ENCODE measurements around the gene LRRFIP2.
A peak's percentile ranks its signal among the peaks of the same experiment; 100 is the strongest.
"Not testable (repeated sequence)": the region's sequence is repeated elsewhere in the genome, so short reads cannot be mapped to it uniquely, and the experiment has no call there.

The LRRFIP2 gene

DNA sequence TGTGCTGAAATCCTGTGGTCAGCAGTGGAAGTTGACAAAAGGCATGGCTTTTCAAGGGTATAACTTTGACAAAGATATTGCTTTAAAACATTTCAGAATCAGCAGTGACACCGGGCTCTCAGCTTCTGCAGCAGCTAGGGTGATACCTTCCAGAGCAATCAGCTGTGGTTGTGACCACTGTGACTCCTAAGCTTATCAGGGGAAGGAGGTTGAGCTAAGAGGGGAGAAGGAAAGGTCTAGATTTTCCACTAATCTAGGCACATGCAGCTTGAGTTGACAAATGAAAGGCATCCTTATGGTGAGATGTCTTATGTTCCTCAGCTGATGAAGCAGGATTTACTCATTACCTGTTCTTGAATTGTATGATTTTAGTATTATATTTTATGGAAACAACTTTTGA, 16.3 kb upstream of the LRRFIP2 start:
- DNase-seq (ENCODE audit: low read depth, low spot score): no peak

DNA sequence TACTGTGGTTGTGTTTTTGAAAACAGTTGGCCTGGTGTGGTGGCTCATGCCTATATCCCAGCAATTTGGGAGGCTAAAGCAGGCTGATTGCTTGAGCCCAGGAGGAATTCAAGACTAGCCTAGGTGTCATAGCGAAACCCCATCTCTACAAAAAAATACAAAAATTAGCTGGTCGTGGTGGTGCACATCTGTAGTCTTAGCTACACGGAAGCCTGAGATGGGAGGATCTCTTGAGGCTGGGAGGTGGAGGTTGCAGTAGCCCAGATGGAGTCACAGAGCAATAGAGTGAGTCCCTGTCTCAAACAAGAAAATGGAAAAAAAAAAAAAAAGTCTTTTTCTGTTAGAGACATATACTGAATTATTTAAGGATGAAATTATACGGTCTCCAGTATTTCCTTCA, 14.7 kb upstream of the LRRFIP2 start:
- no peak for DNase-seq (ENCODE audit: low read depth, low spot score)

GRCh38 chr3:37183976-37184375, 9.6 kb upstream of the LRRFIP2 start:
- no peak for DNase-seq (ENCODE audit: low read depth, low spot score)

DNA sequence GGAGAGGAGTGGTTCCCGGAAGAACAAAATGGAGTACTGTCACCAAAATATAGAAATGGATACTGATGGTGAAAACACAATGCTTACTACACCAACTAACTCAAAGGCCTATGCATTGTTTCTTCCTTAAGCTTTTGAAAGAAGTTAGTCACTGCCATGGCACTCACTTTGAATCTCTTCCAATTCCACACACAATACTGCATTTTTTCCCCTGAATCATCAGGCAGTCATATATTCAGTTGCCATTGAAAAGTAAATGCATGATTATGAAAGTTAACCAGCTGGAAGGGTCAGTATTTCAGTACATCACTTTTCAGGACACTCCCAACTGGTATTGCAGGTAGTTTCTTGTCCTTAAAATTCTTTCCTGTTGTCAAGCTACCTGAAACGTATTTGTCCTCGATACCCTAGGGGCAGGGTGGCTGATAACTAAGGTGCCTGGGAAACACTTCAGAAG, 9.0 kb upstream of the LRRFIP2 start:
- DNase-seq (ENCODE audit: low read depth, low spot score): no peak

GRCh38 chr3:37182816-37183215, 8.4 kb upstream of the LRRFIP2 start:
- DNase-seq (ENCODE audit: low read depth, low spot score): no peak

DNA sequence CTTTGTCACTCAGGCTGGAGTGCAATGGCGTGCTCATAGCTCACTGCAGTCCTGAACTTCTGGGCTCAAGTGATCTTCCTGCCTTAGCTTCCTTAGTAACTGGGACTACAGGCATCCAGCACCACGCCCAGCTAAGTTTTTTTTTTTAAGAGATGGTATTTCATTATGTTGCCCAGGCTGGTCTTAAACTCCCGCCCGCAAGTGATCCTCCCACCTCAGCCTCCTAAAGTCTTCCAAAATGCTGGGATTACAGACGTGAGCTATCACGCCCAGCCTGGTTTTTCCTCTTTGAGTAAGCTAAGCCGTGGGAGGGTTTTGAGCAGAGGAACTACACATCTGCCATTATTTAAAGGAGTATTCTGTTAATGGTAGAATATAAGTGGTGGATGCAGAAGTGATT, 7.4 kb upstream of the LRRFIP2 start:
- no peak for DNase-seq (ENCODE audit: low read depth, low spot score)

GRCh38 chr3:37179144-37179967, 5.0 kb upstream of the LRRFIP2 start:
- DNase-seq (ENCODE audit: low read depth, low spot score): no peak

GRCh38 chr3:37173806-37174205, 576 bp downstream of the LRRFIP2 start:
- DNase-seq (ENCODE audit: low read depth, low spot score): no peak

GRCh38 chr3:37171144-37171543, 3.2 kb downstream of the LRRFIP2 start:
- DNase-seq (ENCODE audit: low read depth, low spot score): no peak

DNA sequence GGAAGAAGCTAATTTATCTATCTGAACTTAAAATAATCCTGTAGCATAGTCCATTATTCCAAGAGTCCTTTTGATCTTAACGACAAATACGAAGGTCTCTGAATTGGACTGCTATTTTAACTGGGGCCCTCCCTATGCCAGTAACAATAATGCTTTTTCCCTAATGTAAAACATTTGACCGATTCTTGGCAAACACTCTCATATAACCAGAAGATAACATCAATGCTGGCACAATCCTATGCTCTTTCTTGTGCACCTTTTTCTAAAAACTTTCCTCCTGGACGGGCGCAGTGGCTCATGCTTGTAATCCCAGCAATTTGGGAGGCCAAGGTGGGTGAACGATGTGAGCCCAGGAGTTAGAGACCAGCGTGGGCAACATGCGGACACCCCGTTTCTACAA, 3.9 kb downstream of the LRRFIP2 start:
- DNase-seq (ENCODE audit: low read depth, low spot score): no peak

GRCh38 chr3:37170060-37170459, 4.3 kb downstream of the LRRFIP2 start:
- DNase-seq (ENCODE audit: low read depth, low spot score): no peak

GRCh38 chr3:37168896-37169295, 5.5 kb downstream of the LRRFIP2 start:
- DNase-seq (ENCODE audit: low read depth, low spot score): no peak

DNA sequence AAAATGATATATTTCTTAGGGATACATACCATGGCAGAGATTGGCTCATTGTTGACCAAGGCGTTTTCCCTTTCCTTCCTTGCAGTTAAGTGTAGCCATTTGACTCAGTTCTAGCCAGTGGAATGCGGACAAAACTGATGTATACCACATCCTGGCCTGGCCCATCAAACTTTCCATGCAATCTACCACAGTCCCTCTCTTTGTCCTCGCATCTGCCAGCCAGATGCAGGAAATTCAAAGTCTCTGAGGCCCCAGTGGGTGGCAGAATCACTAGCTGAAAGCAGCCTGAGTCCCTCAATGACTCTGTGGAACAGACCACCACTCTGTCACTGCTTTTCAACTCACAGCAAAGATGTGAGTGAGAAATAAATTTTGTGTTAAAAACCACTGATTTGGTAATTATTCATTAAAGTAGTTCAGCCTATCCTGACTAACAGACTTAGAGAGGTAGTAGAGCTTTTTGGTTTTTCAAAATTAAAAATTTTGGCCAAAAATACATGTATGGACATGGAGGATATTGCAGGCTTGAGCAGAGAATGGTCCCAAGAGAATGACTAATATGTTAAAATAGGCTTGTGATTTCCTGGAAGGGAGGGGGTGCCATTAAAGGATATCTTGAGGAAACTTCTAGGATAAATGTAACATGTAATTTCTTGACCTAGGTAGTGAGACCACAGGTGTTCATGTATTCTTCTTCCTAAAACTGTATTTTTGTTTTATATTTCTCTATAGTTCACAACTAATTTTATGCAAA, 10.9 kb downstream of the LRRFIP2 start:
- peak; percentile 3 for DNase-seq (ENCODE audit: low read depth, low spot score)

DNA sequence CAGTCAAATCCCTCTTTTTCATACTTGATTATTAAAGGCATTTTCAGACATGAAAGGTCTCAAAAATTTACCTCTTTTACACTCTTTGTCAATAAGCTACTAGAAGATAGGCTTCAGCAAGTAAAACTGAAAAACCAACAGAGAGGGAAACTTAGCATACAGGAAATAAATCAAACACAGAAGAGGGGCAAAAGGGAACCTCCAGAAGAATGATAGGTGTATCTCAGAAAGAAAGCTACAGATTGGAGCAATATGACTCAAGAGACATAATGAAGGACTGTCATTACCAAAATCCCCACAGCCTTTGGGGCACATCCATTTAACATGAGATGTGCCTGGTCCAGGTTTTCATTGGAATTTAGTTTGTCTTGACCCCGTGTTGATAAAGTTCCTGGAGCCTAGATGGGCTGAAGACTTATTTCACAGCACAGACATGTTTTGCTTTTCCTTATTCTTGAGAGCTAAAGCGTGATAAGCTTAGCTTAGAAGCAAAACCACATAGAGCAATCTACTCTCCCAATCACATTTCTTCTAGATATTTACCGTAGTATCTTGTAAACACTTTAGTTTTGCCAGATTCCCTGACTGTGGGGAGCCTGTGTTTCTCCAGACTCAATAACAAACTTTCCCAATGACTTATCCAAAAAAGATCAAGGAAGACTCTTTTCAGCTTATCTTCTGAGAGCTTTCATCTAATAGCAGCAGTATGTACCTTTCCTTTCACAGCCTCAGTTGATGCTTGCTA, 11.7 kb downstream of the LRRFIP2 start:
- DNase-seq (ENCODE audit: low read depth, low spot score): no peak

DNA sequence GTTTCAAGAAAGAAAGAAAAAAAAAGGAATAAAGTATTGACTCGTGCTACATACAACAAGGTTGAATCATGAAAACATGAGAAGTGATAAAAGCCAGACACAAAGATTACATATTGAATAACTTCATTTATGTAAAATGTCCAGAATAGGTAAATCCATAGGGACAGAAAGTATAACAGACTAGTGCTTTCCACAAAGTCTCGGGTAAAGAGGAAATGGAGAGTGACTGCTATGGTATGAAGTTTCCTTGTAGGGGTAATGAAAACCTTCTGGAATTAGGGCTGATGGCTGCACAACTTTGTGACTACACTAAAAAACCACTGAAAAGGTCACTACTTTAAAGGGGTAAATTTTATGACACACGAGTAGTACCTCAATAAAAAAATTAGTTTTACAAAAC, 13.0 kb downstream of the LRRFIP2 start:
- no peak for DNase-seq (ENCODE audit: low read depth, low spot score)

DNA sequence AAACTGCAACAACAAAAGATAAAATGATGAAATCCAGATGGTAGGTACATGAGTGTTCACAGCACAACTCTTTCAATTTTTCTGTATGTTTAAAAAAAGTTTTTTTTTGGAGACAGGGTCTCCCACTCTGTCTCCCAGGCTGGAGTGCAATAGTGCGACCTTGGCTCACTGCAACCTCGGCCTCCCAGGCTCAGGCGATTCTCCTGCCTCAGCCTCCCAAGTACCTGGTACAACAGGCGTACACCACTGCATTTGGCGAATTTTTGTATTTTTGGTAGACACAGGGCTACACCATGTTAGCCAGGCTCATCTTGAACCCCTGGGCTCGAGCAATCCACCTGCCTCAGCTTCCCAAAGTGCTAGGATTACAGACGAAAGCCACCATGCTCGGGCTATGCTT, 18.6 kb downstream of the LRRFIP2 start:
- DNase-seq (ENCODE audit: low read depth, low spot score): no peak

- no peak for DNase-seq (ENCODE audit: low read depth, low spot score)
Observed at GRCh38 chr3:37154668-37155314, 19.6 kb downstream of the LRRFIP2 start.

GRCh38 chr3:37150621-37151020, 23.8 kb downstream of the LRRFIP2 start:
- DNase-seq (ENCODE audit: low read depth, low spot score): no peak

DNA sequence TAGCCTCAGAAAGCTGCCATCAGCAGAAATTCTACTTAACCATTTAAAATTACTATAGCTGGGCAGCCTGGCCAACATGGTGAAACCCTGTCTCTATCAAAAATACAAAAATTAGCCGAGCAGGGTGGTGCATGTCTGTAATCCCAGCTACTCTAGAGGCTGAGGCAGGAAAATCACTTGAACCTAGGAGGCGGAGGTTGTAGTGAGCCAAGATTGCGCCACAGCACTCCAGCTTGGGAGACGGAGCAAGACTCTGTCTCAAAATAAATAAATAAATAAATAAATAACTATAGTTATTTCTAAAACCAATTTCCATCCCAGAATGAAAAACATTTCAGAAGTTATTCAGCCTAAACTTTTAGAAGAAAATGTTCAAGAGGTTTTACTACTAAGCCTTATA, 25.1 kb downstream of the LRRFIP2 start:
- DNase-seq (ENCODE audit: low read depth, low spot score): no peak

- no peak for DNase-seq (ENCODE audit: low read depth, low spot score)
Observed at GRCh38 chr3:37148208-37148607, 26.2 kb downstream of the LRRFIP2 start.

DNA sequence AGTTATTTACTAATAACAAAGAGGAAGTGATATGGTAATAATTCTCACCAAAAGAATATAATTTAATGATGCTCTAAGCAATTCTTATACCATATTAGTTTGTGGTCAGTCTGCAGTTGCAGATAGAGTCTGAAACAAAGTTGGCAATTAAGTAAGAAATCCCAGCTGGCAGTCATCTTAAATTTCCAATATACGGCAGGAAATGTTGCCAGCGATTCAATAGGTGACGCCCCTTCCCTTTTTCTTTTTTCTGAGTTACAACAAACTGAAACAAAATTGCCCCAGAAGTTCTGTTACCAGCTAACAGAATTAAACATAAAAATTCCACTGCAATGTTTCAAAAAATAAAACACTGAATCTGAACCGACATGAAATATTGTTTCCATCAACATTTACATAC, 26.7 kb downstream of the LRRFIP2 start:
- no peak for DNase-seq (ENCODE audit: low read depth, low spot score)

DNA sequence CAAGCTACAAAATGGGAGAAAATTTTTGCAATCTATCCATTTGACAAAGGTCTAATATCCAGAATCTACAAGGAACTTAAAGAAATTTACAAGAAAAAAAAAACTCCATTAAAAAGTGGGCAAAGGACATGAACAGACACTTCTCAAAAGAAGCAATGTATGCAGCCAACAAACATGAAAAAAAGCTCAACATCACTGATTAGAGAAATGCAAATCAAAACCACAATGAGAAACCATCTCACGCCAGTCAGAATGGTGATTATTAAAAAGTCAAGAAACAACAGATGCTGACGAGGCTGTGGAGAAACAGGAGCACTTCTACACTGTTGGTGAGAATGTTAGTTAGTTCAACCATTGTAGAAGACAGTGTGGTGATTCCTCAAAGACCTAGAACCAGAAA, 27.5 kb downstream of the LRRFIP2 start:
- DNase-seq (ENCODE audit: low read depth, low spot score): not testable (repeated sequence)
